H1 (cell line): ENCODE results near the gene TSC22D1. TPM values are rescaled to one million over a fixed set of nuclear protein-coding genes. Genes with fewer than 3 reads are reported as not detected.

Experiments
- CTCF ChIA-PET: fragments of 300-600 bp; sonication (Branson Sonifier 250); formaldehyde crosslinking; loops from one replicate; lab custom pipeline; 2021; ENCODE audit not compliant: partially characterized antibody; lab: Charles Lee
- POLR2A ChIA-PET: fragments of 300-600 bp; sonication (Branson Sonifier 250); formaldehyde crosslinking; loops from one replicate; lab custom pipeline; 2021; ENCODE audit warnings: inconsistent platforms; ENCODE audit not compliant: partially characterized antibody; lab: Charles Lee
- DNase-seq, 2 experiments: peaks; one replicate each; pipeline versions ENCODE4 v3.0.0 to v3.0.0-alpha.2; 2010 to 2022; ENCODE audit warnings: low spot score in 2 of 2, low read depth in 1 of 2, mixed read lengths in 1 of 2
- FAIRE-seq: peaks from 2 replicates; lab custom pipeline; 2011; peaks lifted over from hg19 to GRCh38; lab: Jason Lieb, UNC
- H2AFZ ChIP-seq: 2 replicates; pipeline ENCODE4 v1.8.1; 2012; ENCODE audit warnings: low read length, inconsistent platforms
- H2AK5ac ChIP-seq: 2 replicates; pipeline ENCODE4 v1.6.1; 2013; ENCODE audit warnings: low read depth, low read length
- H2BK120ac ChIP-seq: replicated peaks from 2 replicates; pipeline ENCODE3; 2013; ENCODE audit warnings: low read depth, low read length, inconsistent platforms
- H2BK12ac ChIP-seq: 2 replicates; pipeline ENCODE4 v1.6.1; 2013; ENCODE audit warnings: low read depth, low read length
- H2BK15ac ChIP-seq: 2 replicates; pipeline ENCODE4 v1.6.1; 2013; ENCODE audit warnings: low read length
- H2BK20ac ChIP-seq: 2 replicates; pipeline ENCODE4 v1.6.1; 2013; ENCODE audit warnings: low read length
- H2BK5ac ChIP-seq: 2 replicates; pipeline ENCODE4 v1.6.1; 2013; ENCODE audit warnings: low read depth, low read length
- H3K14ac ChIP-seq: 2 replicates; pipeline ENCODE4 v1.6.1; 2013; ENCODE audit warnings: inconsistent platforms; ENCODE audit not compliant: insufficient read length
- H3K18ac ChIP-seq: 2 replicates; pipeline ENCODE4 v1.6.1; 2013; ENCODE audit warnings: low read length; ENCODE audit errors: extremely low read depth
- H3K23ac ChIP-seq: 2 replicates; pipeline ENCODE4 v1.6.1; 2013; ENCODE audit warnings: inconsistent platforms; ENCODE audit not compliant: insufficient read length
- H3K23me2 ChIP-seq: 2 replicates; pipeline ENCODE4 v1.6.1; 2013; ENCODE audit warnings: low read depth, low read length
- H3K27ac ChIP-seq: 2 replicates; pipeline ENCODE4 v1.6.1; 2011; ENCODE audit warnings: low read depth, low read length, inconsistent platforms
- H3K27me3 ChIP-seq, 4 experiments: replicated peaks in 1 of 4; 1 replicate in 1 of 4; 2 replicates in 3 of 4; pipeline versions ENCODE4 v1.6.1 to v1.8.1; 2011 to 2013; ENCODE audit warnings: low read length in 3 of 4, mild to moderate bottlenecking in 3 of 4, inconsistent platforms in 2 of 4, mixed read lengths in 2 of 4, moderate library complexity in 1 of 4; ENCODE audit not compliant: control insufficient read depth in 3 of 4, insufficient read depth in 3 of 4; ENCODE audit errors: extremely low read depth in 1 of 4
- H3K36me3 ChIP-seq, 4 experiments: 2 replicates each; pipeline versions ENCODE4 v1.6.1 to v1.8.1; 2011 to 2013; ENCODE audit warnings: mild to moderate bottlenecking in 4 of 4, low read length in 3 of 4, moderate library complexity in 2 of 4, control low read depth in 1 of 4, inconsistent platforms in 1 of 4; ENCODE audit not compliant: insufficient read depth in 4 of 4, control insufficient read depth in 2 of 4
- H3K4ac ChIP-seq: replicated peaks from 2 replicates; pipeline ENCODE3; 2013; ENCODE audit warnings: low read length, low read depth, mixed read lengths, inconsistent platforms; ENCODE audit not compliant: insufficient read length
- H3K4me1 ChIP-seq, 4 experiments: replicated peaks in 1 of 4; 1 replicate in 1 of 4; 2 replicates in 3 of 4; pipeline versions ENCODE4 v1.6.1 to v1.8.1; 2011 to 2013; ENCODE audit warnings: low read length in 3 of 4, inconsistent platforms in 2 of 4, mixed read lengths in 1 of 4; ENCODE audit not compliant: insufficient read depth in 4 of 4, control insufficient read depth in 3 of 4
- H3K4me2 ChIP-seq, 2 experiments: 2 replicates each; pipeline versions ENCODE4 v1.6.1 to v1.8.1; 2011 to 2013; ENCODE audit warnings: low read depth in 2 of 2, low read length in 2 of 2, control low read depth in 1 of 2, inconsistent platforms in 1 of 2, mild to moderate bottlenecking in 1 of 2; ENCODE audit not compliant: insufficient read depth in 1 of 2
- H3K4me3 ChIP-seq, 4 experiments: fragments of 200-600, 300-600 bp in 1 of 4; sonication (generic), shearing (Covaris generic), sonication (Bioruptor Twin) in 1 of 4; 2 replicates each; pipeline versions ENCODE4 v1.5.1 to v1.8.1; 2011 to 2016; ENCODE audit warnings: low read length in 4 of 4, low read depth in 3 of 4, control low read depth in 2 of 4, inconsistent platforms in 2 of 4, mild to moderate bottlenecking in 2 of 4, mixed read lengths in 1 of 4, moderate library complexity in 1 of 4; ENCODE audit not compliant: insufficient read depth in 2 of 4; ENCODE audit errors: extremely low read depth in 1 of 4
- H3K56ac ChIP-seq: replicated peaks from 2 replicates; pipeline ENCODE3; 2013; ENCODE audit warnings: low read depth, mild to moderate bottlenecking, mixed read lengths, low read length, inconsistent platforms; ENCODE audit not compliant: insufficient read length
- H3K79me1 ChIP-seq: 2 replicates; pipeline ENCODE4 v1.6.1; 2013; ENCODE audit warnings: low read depth, low read length, control low read depth
- H3K79me2 ChIP-seq, 2 experiments: 2 replicates each; pipeline versions ENCODE4 v1.6.1 to v1.8.1; 2012 to 2013; ENCODE audit warnings: low read length in 2 of 2, mild to moderate bottlenecking in 2 of 2, inconsistent platforms in 1 of 2; ENCODE audit not compliant: insufficient read depth in 2 of 2, control insufficient read depth in 1 of 2
- H3K9ac ChIP-seq, 4 experiments: replicated peaks in 1 of 4; 1 replicate in 1 of 4; 2 replicates in 3 of 4; pipeline versions ENCODE4 v1.6.1 to v1.8.1; 2011 to 2013; ENCODE audit warnings: low read depth in 3 of 4, low read length in 3 of 4, control low read depth in 2 of 4, mild to moderate bottlenecking in 2 of 4, moderate library complexity in 2 of 4, inconsistent platforms in 1 of 4; ENCODE audit errors: extremely low read depth in 1 of 4
- H3K9me3 ChIP-seq, 2 experiments: 2 replicates each; pipeline versions ENCODE4 v1.6.1 to v1.8.1; 2012 to 2013; ENCODE audit warnings: mild to moderate bottlenecking in 2 of 2, moderate library complexity in 2 of 2, control low read depth in 1 of 2, inconsistent platforms in 1 of 2, low read depth in 1 of 2, low read length in 1 of 2, mixed read lengths in 1 of 2; ENCODE audit not compliant: insufficient read depth in 2 of 2
- H4K20me1 ChIP-seq, 2 experiments: replicated peaks in 1 of 2; 2 replicates each; pipeline versions ENCODE3 to v1.8.1; 2011 to 2013; ENCODE audit warnings: inconsistent platforms in 2 of 2, low read length in 2 of 2, mild to moderate bottlenecking in 1 of 2; ENCODE audit not compliant: insufficient read depth in 2 of 2, control insufficient read depth in 1 of 2
- H4K5ac ChIP-seq: 2 replicates; pipeline ENCODE4 v1.6.1; 2013; ENCODE audit warnings: low read length, low read depth, mixed read lengths, inconsistent platforms; ENCODE audit not compliant: insufficient read length
- H4K8ac ChIP-seq: 2 replicates; pipeline ENCODE4 v1.8.0; 2013; ENCODE audit warnings: mild to moderate bottlenecking, moderate library complexity, low read length, inconsistent platforms; ENCODE audit not compliant: insufficient read depth; ENCODE audit errors: extremely low read depth
- H4K91ac ChIP-seq: replicated peaks from 2 replicates; pipeline ENCODE3; 2013; ENCODE audit warnings: low read length, mixed read lengths, inconsistent platforms; ENCODE audit not compliant: insufficient read length
- BCL11A ChIP-seq, 2 experiments: IDR thresholded peaks; one replicate each; pipeline ENCODE4 v1.6.1; 2011; ENCODE audit warnings: low read depth in 2 of 2, low read length in 2 of 2, mild to moderate bottlenecking in 2 of 2
- EP300 ChIP-seq, 2 experiments: IDR thresholded peaks; 1 replicate in 1 of 2; 2 replicates in 1 of 2; pipeline ENCODE4 v1.6.1; 2011 to 2012; ENCODE audit warnings: low read depth in 2 of 2, low read length in 2 of 2, mild to moderate bottlenecking in 2 of 2, borderline replicate concordance in 1 of 2, inconsistent platforms in 1 of 2, moderate library complexity in 1 of 2
- GTF2F1 ChIP-seq: IDR thresholded peaks from 2 replicates; pipeline ENCODE4 v1.6.1; 2012; ENCODE audit warnings: low read depth, low read length, improper control_type of control experiment, borderline replicate concordance
- KDM4A ChIP-seq: IDR thresholded peaks from one replicate; pipeline ENCODE4 v1.7.1; 2012; ENCODE audit warnings: low read depth, mild to moderate bottlenecking, moderate library complexity, low read length, inconsistent platforms; ENCODE audit not compliant: severe bottlenecking
- SP1 ChIP-seq: IDR thresholded peaks from 2 replicates; pipeline ENCODE4 v1.6.1; 2011; ENCODE audit warnings: low read depth, low read length
- WGBS, 2 experiments: shearing (Covaris generic) in 1 of 2; methylation state at CpG; one replicate each; pipeline versions ENCODE4 v1.1.6 to v1.1.7; 2013 to 2015; ENCODE audit warnings: low lambda C conversion rate in 2 of 2, mixed read lengths in 2 of 2, inconsistent platforms in 1 of 2, low coverage in 1 of 2, missing lambda C conversion rate in 1 of 2; ENCODE audit not compliant: insufficient replicate concordance in 2 of 2, insufficient coverage in 1 of 2, insufficient read length in 1 of 2; ENCODE audit errors: extremely low coverage in 1 of 2, missing lambda C conversion rate in 1 of 2; 5-methylcytosine and 5-hydroxymethylcytosine counted together
- polyA plus RNA-seq, 7 experiments: library from polyadenylated mRNA; depleted of rRNA in 3 of 7; stranded (reverse) in 5 of 7; unstranded in 2 of 7; fragments of >200 nt in 5 of 7; fragments of 200-250 nt in 2 of 7; gene quantifications; 1 replicate in 5 of 7; 2 replicates in 1 of 7; 4 replicates in 1 of 7; pipeline versions ENCODE4 v1.2.1 to v1.2.3, GENCODE V29; 2011 to 2013; ENCODE audit warnings: missing spikeins in 2 of 7, mixed read lengths in 2 of 7
- total RNA-seq: library from RNA; stranded (reverse); fragmentation: NEBNext Ultra II Directional; extraction: Animal tissue kit (Norgen Biotek cat#: 25700); gene quantifications from 2 replicates; pipeline ENCODE4 v1.2.1, GENCODE V29; 2021
- TF ChIP-seq, protein P1 (sequence below), 3 experiments: IDR thresholded peaks; 1 replicate in 2 of 3; 2 replicates in 1 of 3; pipeline versions ENCODE4 v1.5.1 to v1.6.1; 2011; ENCODE audit warnings: low read length in 3 of 3, mild to moderate bottlenecking in 3 of 3, inconsistent platforms in 2 of 3, low read depth in 1 of 3, moderate library complexity in 1 of 3; ENCODE audit not compliant: insufficient read depth in 1 of 3; ENCODE audit errors: control extremely low read depth in 1 of 3

TSC22D1 gene
- total and polyA plus RNA-seq, 2 of the 8 experiments (the other 6 are each of a cell fraction or from before 2014, with no cell fraction given), result 52.6 to 80.9 TPM

- Histone ChIP-seq H2BK20ac (no peak overlapping the region), H4K5ac (no peak overlapping the region), H4K8ac (no peak overlapping the region), H3K79me2 (peaks cover 0 to 98% of the 10 kb centered on the region in 2 experiments; a peak in 3 of 4 replicates), H3K56ac (no peak overlapping the region), H2BK5ac (no peak overlapping the region), H3K18ac (no peak overlapping the region), H4K91ac (no peak overlapping the region), H3K4ac (no peak overlapping the region), H3K23ac (no peak overlapping the region), H2BK15ac (no peak overlapping the region), H3K27me3 (no peaks in the 10 kb centered on the region), H3K4me1 (peaks cover 0 to 3% (median 1%) of the 10 kb centered on the region in 4 experiments; a peak in 2 of 7 replicates), H3K4me2 (no peak overlapping the region), H3K4me3 (no peak overlapping the region), H3K27ac (no peak overlapping the region), H3K14ac (no peak overlapping the region), H3K36me3 (peaks cover 0 to 7% (median 0%) of the 10 kb centered on the region in 4 experiments; a peak in 1 of 8 replicates), H2AK5ac (no peak overlapping the region), H4K20me1 (peaks cover 2 to 4% of the 10 kb centered on the region in 2 experiments), H3K23me2 (no peaks in the 10 kb centered on the region; the same call in 1 of the 2 replicates), H2BK12ac (no peak overlapping the region), H3K79me1 (no peaks in the 10 kb centered on the region), H3K9me3 (no peaks in the 10 kb centered on the region), H3K9ac (no peak overlapping the region), H2AFZ (no peak overlapping the region), H2BK120ac (no peak overlapping the region)
- ChIA-PET CTCF (interaction anchor here (1.3 kb wide), 1 partner anchor 9 kb away, joined by 3 read pairs; no protein-coding TSS in a partner anchor), POLR2A (no interaction called here)
- FAIRE-seq (no peak), DNase-seq (no peak)
- TF ChIP-seq GTF2F1, result no peak
- no peak for TF ChIP-seq EP300 (IDR thresholded peaks at IDR 0.05; ENCODE audit: borderline replicate concordance in 1 of 2, low read depth in 2 of 2, low read length in 2 of 2)
- no peak for TF ChIP-seq BCL11A (IDR thresholded peaks at IDR 0.05; ENCODE audit: low read depth in 2 of 2, low read length in 2 of 2)
- no peak for TF ChIP-seq SP1
- TF ChIP-seq KDM4A, result no peak
- TF ChIP-seq, protein P1, sequence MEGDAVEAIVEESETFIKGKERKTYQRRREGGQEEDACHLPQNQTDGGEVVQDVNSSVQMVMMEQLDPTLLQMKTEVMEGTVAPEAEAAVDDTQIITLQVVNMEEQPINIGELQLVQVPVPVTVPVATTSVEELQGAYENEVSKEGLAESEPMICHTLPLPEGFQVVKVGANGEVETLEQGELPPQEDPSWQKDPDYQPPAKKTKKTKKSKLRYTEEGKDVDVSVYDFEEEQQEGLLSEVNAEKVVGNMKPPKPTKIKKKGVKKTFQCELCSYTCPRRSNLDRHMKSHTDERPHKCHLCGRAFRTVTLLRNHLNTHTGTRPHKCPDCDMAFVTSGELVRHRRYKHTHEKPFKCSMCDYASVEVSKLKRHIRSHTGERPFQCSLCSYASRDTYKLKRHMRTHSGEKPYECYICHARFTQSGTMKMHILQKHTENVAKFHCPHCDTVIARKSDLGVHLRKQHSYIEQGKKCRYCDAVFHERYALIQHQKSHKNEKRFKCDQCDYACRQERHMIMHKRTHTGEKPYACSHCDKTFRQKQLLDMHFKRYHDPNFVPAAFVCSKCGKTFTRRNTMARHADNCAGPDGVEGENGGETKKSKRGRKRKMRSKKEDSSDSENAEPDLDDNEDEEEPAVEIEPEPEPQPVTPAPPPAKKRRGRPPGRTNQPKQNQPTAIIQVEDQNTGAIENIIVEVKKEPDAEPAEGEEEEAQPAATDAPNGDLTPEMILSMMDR (IDR thresholded peaks at IDR 0.05; ENCODE audit: control extremely low read depth in 1 of 3, insufficient read depth in 1 of 3, low read depth in 1 of 3, low read length in 3 of 3), result no peak
- WGBS, 2 experiments, result 78% methylated on average over 2 of the region's 2 CpGs; no CpG with 5 or more reads in 1 of the 2 experiments
Observed at GRCh38 chr13:44557986-44558385, 18.1 kb downstream of the TSC22D1 start.
